ENCODE data around the gene PLXNB3. TPM values are rescaled to one million over a fixed set of nuclear protein-coding genes. Genes with fewer than 3 reads are reported as not detected.

PLXNB3 gene
- total and polyA plus RNA-seq, 4 donors = 0.11 to 0.69 (median 0.46) TPM

- Histone ChIP-seq H3K4me3 (ENCODE audit: low read depth in 1 of 3, low read length in 3 of 3) (no peak overlapping the region), H3K27me3 (ENCODE audit: control insufficient read depth in 4 of 4, insufficient read depth in 4 of 4, low read length in 3 of 4) (no peaks in the 10 kb centered on the region), H3K4me1 (ENCODE audit: control insufficient read depth in 4 of 4, insufficient read depth in 4 of 4, low read length in 3 of 4) (peaks cover 8 to 25% (median 17%) of the 10 kb centered on the region in 4 donors), H3K9ac (ENCODE audit: low read depth in 1 of 2, low read length in 2 of 2) (no peak overlapping the region), H3K27ac (ENCODE audit: low read depth in 1 of 2, low read length in 2 of 2) (no peak overlapping the region), H3K36me3 (ENCODE audit: control insufficient read depth in 4 of 4, insufficient read depth in 3 of 4, low read depth in 1 of 4, low read length in 3 of 4) (peaks cover 2 to 15% (median 3%) of the 10 kb centered on the region in 4 donors), H3K9me3 (ENCODE audit: control insufficient read depth in 4 of 4, low read length in 3 of 4) (peaks cover 0 to 3% (median 2%) of the 10 kb centered on the region in 4 donors)
- WGBS = 87% methylated on average over 6 of the region's 6 CpGs
- no peak for DNase-seq (ENCODE audit: low spot score)
- no peak for TF ChIP-seq GABPA (IDR thresholded peaks at IDR 0.05 in 1 of 2, conservative IDR thresholded peaks at IDR 0.05 in 1 of 2)
- no peak for TF ChIP-seq HNF4A (conservative IDR thresholded peaks at IDR 0.05)
- TF ChIP-seq, protein P1, sequence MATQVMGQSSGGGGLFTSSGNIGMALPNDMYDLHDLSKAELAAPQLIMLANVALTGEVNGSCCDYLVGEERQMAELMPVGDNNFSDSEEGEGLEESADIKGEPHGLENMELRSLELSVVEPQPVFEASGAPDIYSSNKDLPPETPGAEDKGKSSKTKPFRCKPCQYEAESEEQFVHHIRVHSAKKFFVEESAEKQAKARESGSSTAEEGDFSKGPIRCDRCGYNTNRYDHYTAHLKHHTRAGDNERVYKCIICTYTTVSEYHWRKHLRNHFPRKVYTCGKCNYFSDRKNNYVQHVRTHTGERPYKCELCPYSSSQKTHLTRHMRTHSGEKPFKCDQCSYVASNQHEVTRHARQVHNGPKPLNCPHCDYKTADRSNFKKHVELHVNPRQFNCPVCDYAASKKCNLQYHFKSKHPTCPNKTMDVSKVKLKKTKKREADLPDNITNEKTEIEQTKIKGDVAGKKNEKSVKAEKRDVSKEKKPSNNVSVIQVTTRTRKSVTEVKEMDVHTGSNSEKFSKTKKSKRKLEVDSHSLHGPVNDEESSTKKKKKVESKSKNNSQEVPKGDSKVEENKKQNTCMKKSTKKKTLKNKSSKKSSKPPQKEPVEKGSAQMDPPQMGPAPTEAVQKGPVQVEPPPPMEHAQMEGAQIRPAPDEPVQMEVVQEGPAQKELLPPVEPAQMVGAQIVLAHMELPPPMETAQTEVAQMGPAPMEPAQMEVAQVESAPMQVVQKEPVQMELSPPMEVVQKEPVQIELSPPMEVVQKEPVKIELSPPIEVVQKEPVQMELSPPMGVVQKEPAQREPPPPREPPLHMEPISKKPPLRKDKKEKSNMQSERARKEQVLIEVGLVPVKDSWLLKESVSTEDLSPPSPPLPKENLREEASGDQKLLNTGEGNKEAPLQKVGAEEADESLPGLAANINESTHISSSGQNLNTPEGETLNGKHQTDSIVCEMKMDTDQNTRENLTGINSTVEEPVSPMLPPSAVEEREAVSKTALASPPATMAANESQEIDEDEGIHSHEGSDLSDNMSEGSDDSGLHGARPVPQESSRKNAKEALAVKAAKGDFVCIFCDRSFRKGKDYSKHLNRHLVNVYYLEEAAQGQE (IDR thresholded peaks at IDR 0.05) = no peak
- no peak for TF ChIP-seq NR2F2 (IDR thresholded peaks at IDR 0.05)
- TF ChIP-seq, protein P2, sequence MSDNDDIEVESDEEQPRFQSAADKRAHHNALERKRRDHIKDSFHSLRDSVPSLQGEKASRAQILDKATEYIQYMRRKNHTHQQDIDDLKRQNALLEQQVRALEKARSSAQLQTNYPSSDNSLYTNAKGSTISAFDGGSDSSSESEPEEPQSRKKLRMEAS (IDR thresholded peaks at IDR 0.05) = no peak
- no peak for TF ChIP-seq ZBTB33 (IDR thresholded peaks at IDR 0.05)
- TF ChIP-seq EGR1 (IDR thresholded peaks at IDR 0.05; ENCODE audit: low read depth in 2 of 2) = no peak
- TF ChIP-seq, protein P3, sequence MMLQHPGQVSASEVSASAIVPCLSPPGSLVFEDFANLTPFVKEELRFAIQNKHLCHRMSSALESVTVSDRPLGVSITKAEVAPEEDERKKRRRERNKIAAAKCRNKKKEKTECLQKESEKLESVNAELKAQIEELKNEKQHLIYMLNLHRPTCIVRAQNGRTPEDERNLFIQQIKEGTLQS (IDR thresholded peaks at IDR 0.05) = no peak
- no peak for TF ChIP-seq RAD21 (IDR thresholded peaks at IDR 0.05)
- no peak for TF ChIP-seq SP1 (IDR thresholded peaks at IDR 0.05)
- TF ChIP-seq FOXA2 (IDR thresholded peaks at IDR 0.05) = no peak
- no peak for TF ChIP-seq TAF1 (conservative IDR thresholded peaks at IDR 0.05)
- no peak for TF ChIP-seq YY1 (IDR thresholded peaks at IDR 0.05)
These were observed 28.3 kb downstream of the PLXNB3 start for GRCh38 chrX:153792368-153792767.

- WGBS = 10% methylated on average over 7 of the region's 7 CpGs
- Histone ChIP-seq H3K9me3 (ENCODE audit: control insufficient read depth in 4 of 4, low read length in 3 of 4) (peaks cover 0 to 3% (median 2%) of the 10 kb centered on the region in 4 donors), H3K36me3 (ENCODE audit: control insufficient read depth in 4 of 4, insufficient read depth in 3 of 4, low read depth in 1 of 4, low read length in 3 of 4) (peaks cover 0 to 16% (median 4%) of the 10 kb centered on the region in 4 donors), H3K9ac (ENCODE audit: low read depth in 1 of 2, low read length in 2 of 2) (peak overlapping the region; percentile 62 to 76), H3K27ac (ENCODE audit: low read depth in 1 of 2, low read length in 2 of 2) (peak overlapping the region; percentile 76 to 86), H3K27me3 (ENCODE audit: control insufficient read depth in 4 of 4, insufficient read depth in 4 of 4, low read length in 3 of 4) (no peaks in the 10 kb centered on the region), H3K4me1 (ENCODE audit: control insufficient read depth in 4 of 4, insufficient read depth in 4 of 4, low read length in 3 of 4) (peaks cover 8 to 25% (median 17%) of the 10 kb centered on the region in 4 donors), H3K4me3 (ENCODE audit: low read depth in 1 of 3, low read length in 3 of 3) (peak overlapping the region; percentile 84 to 91 (median 87))
- DNase-seq (ENCODE audit: low spot score) = no peak
- TF ChIP-seq RXRA (IDR thresholded peaks at IDR 0.05) = peak; percentile 69 to 78
- TF ChIP-seq RAD21 (IDR thresholded peaks at IDR 0.05) = no peak
- TF ChIP-seq, protein P1 (IDR thresholded peaks at IDR 0.05) = no peak
- TF ChIP-seq NR2F2 (IDR thresholded peaks at IDR 0.05) = peak; percentile 25
These were observed 29.2 kb downstream of the PLXNB3 start for GRCh38 chrX:153793291-153793690.
